Neutrophil (primary cell): ENCODE results near the gene HOXA9.

Experiments used
- H3K27ac ChIP-seq: fragments of 200-600 bp; sonication (generic); 2 replicates; pipeline ENCODE4 v1.5.1; 2016; ENCODE audit warnings: mild to moderate bottlenecking, moderate library complexity
- H3K27me3 ChIP-seq: fragments of 200-600 bp; sonication (generic); 2 replicates; pipeline ENCODE4 v1.6.0; 2016; ENCODE audit warnings: mild to moderate bottlenecking
- H3K36me3 ChIP-seq: fragments of 200-600 bp; sonication (generic); 2 replicates; pipeline ENCODE4 v1.5.1; 2017
- H3K4me1 ChIP-seq, 2 experiments: fragments of 200-600 bp in 1 of 2; sonication (generic) in 1 of 2; 1 replicate in 1 of 2; 2 replicates in 1 of 2; pipeline versions ENCODE4 v1.5.1 to v1.6.1; 2013 to 2016; ENCODE audit warnings: low read depth in 1 of 2, low read length in 1 of 2, mild to moderate bottlenecking in 1 of 2, moderate library complexity in 1 of 2; ENCODE audit not compliant: control insufficient read depth in 1 of 2, insufficient read depth in 1 of 2
- H3K4me3 ChIP-seq, 2 experiments: fragments of 200-600 bp in 1 of 2; sonication (generic) in 1 of 2; 1 replicate in 1 of 2; 2 replicates in 1 of 2; pipeline ENCODE4 v1.5.1; 2013 to 2016; ENCODE audit warnings: low read depth in 1 of 2, low read length in 1 of 2, mild to moderate bottlenecking in 1 of 2, moderate library complexity in 1 of 2
- H3K9me3 ChIP-seq: fragments of 200-600 bp; sonication (generic); 2 replicates; pipeline ENCODE4 v1.5.1; 2016
- CTCF ChIP-seq: fragments of 200-600 bp; sonication (generic); IDR thresholded peaks from 2 replicates; pipeline ENCODE4 v1.5.1; 2016; ENCODE audit warnings: antibody characterized with exemption

HOXA9 gene

GRCh38 chr7:27123007-27123476 lies 42.3 kb downstream of the HOXA9 start:
- no peak overlapping the region for H3K4me3 ChIP-seq
- H3K4me1 ChIP-seq, result peaks cover 0 to 11% of the 10 kb centered on the region in 2 experiments
- no peak for TF ChIP-seq CTCF
- peak overlapping the region; percentile 19 for H3K27ac ChIP-seq
- H3K36me3 ChIP-seq, result no peaks in the 10 kb centered on the region
- no peaks in the 10 kb centered on the region for H3K9me3 ChIP-seq
- peaks cover 30% of the 10 kb centered on the region for H3K27me3 ChIP-seq

GRCh38 chr7:27122077-27122910 lies 43.0 kb downstream of the HOXA9 start:
- H3K27me3 ChIP-seq, result peaks cover 23% of the 10 kb centered on the region
- no peak for TF ChIP-seq CTCF
- no peaks in the 10 kb centered on the region for H3K36me3 ChIP-seq
- H3K9me3 ChIP-seq, result no peaks in the 10 kb centered on the region
- H3K4me3 ChIP-seq, result no peak overlapping the region
- H3K4me1 ChIP-seq, result peaks cover 0 to 11% of the 10 kb centered on the region in 2 experiments
- no peak overlapping the region for H3K27ac ChIP-seq

GRCh38 chr7:27121684-27122076 lies 43.7 kb downstream of the HOXA9 start:
- Histone ChIP-seq H3K9me3 (no peaks in the 10 kb centered on the region), H3K36me3 (no peaks in the 10 kb centered on the region), H3K27me3 (peaks cover 17% of the 10 kb centered on the region), H3K27ac (no peak overlapping the region), H3K4me1 (peaks cover 0 to 11% of the 10 kb centered on the region in 2 experiments), H3K4me3 (no peak overlapping the region)
- TF ChIP-seq CTCF, result no peak

- H3K36me3 ChIP-seq, result no peaks in the 10 kb centered on the region
- H3K9me3 ChIP-seq, result no peaks in the 10 kb centered on the region
These were observed 45.9 kb downstream of the HOXA9 start for GRCh38 chr7:27119412-27119911.

GRCh38 chr7:27118580-27118979 lies 46.8 kb downstream of the HOXA9 start:
- Histone ChIP-seq H3K9me3 (no peaks in the 10 kb centered on the region), H3K27me3 (peaks cover 5% of the 10 kb centered on the region), H3K4me1 (peaks cover 0 to 11% of the 10 kb centered on the region in 2 experiments), H3K27ac (no peak overlapping the region), H3K4me3 (no peak overlapping the region), H3K36me3 (no peaks in the 10 kb centered on the region)
- TF ChIP-seq CTCF, result no peak

More at GRCh38 chr7:27119412-27119911, 45.9 kb downstream of the HOXA9 start:
- H3K27ac ChIP-seq, result no peak overlapping the region
- H3K4me3 ChIP-seq, result no peak overlapping the region
- H3K27me3 ChIP-seq, result peaks cover 3% of the 10 kb centered on the region
- peaks cover 0 to 11% of the 10 kb centered on the region in 2 experiments for H3K4me1 ChIP-seq
- no peak for TF ChIP-seq CTCF
